Large intestine (tissue), 3 donors: ENCODE data around the gene CD4. TPM values are rescaled to one million over a fixed set of nuclear protein-coding genes. Genes with fewer than 3 reads are reported as not detected.
A peak's percentile ranks its signal among the peaks of the same experiment; 100 is the strongest.

Source experiments
- DNase-seq, 2 donors: peaks; one replicate each; pipeline versions ENCODE4 v3.0.0 to v3.0.0-alpha.2; 2013
- H3K27ac ChIP-seq: one replicate; pipeline ENCODE4 v1.5.1; 2013; ENCODE audit warnings: low read length
- H3K27me3 ChIP-seq: 2 replicates; pipeline ENCODE4 v1.6.1; 2013; ENCODE audit warnings: low read length; ENCODE audit not compliant: control insufficient read depth, insufficient read depth
- H3K36me3 ChIP-seq: 2 replicates; pipeline ENCODE4 v1.6.1; 2013; ENCODE audit warnings: low read length; ENCODE audit not compliant: control insufficient read depth, insufficient read depth
- H3K4me1 ChIP-seq: one replicate; pipeline ENCODE4 v1.6.1; 2013; ENCODE audit warnings: low read length; ENCODE audit not compliant: control insufficient read depth, insufficient read depth
- H3K4me3 ChIP-seq: one replicate; pipeline ENCODE4 v1.5.1; 2013; ENCODE audit warnings: low read length
- H3K9me3 ChIP-seq: one replicate; pipeline ENCODE4 v1.6.1; 2013; ENCODE audit warnings: mild to moderate bottlenecking, low read depth, low read length, moderate library complexity; ENCODE audit not compliant: control insufficient read depth
- whole genome bisulfite sequencing: methylation state at CpG from one replicate; pipeline ENCODE4 v1.1.5; 2013; ENCODE audit warnings: low lambda C conversion rate; ENCODE audit not compliant: insufficient coverage; 5-methylcytosine and 5-hydroxymethylcytosine counted together
- polyA plus RNA-seq: library from polyadenylated mRNA; unstranded; fragments of 120-200 nt; gene quantifications from one replicate; pipeline ENCODE4 v1.2.1, GENCODE V29; 2013

The CD4 gene
- polyA plus RNA-seq, 1 donor: 17.4 TPM

- H3K36me3 ChIP-seq: peaks cover 55% of the 10 kb centered on the region
- no peak for DNase-seq
- no peak overlapping the region for H3K4me3 ChIP-seq
- no peaks in the 10 kb centered on the region for H3K27me3 ChIP-seq
- H3K9me3 ChIP-seq: no peaks in the 10 kb centered on the region
- no peak overlapping the region for H3K27ac ChIP-seq
- peaks cover 21% of the 10 kb centered on the region for H3K4me1 ChIP-seq
- WGBS: 92% methylated on average over 1 of the region's 2 CpGs
These were observed 58.3 kb downstream of the CD4 start for GRCh38 chr12:6847676-6848075.

- Histone ChIP-seq H3K27me3 (no peaks in the 10 kb centered on the region), H3K9me3 (no peaks in the 10 kb centered on the region), H3K36me3 (peaks cover 49% of the 10 kb centered on the region), H3K27ac (no peak overlapping the region), H3K4me3 (no peak overlapping the region), H3K4me1 (peaks cover 32% of the 10 kb centered on the region)
- no peak for DNase-seq
- WGBS: no CpG with 5 or more reads among the region's 2 CpGs
These were observed 60.1 kb downstream of the CD4 start for GRCh38 chr12:6849427-6849826.

- peak overlapping the region; percentile 99 for H3K27ac ChIP-seq
- no peak for DNase-seq
- WGBS: no CpG with 5 or more reads among the region's 10 CpGs
These were observed 60.7 kb downstream of the CD4 start for GRCh38 chr12:6849976-6850560.

GRCh38 chr12:6850796-6851152, 61.4 kb downstream of the CD4 start:
- no CpG with 5 or more reads among the region's 16 CpGs for WGBS
- Histone ChIP-seq H3K27ac (peak overlapping the region; percentile 99), H3K27me3 (no peaks in the 10 kb centered on the region), H3K9me3 (no peaks in the 10 kb centered on the region), H3K36me3 (peaks cover 48% of the 10 kb centered on the region), H3K4me1 (peaks cover 32% of the 10 kb centered on the region), H3K4me3 (peak overlapping the region; percentile 89)
- peak; percentile 95 to 97 for DNase-seq

More at GRCh38 chr12:6849976-6850560, 60.7 kb downstream of the CD4 start:
- no peaks in the 10 kb centered on the region for H3K9me3 ChIP-seq
- H3K4me1 ChIP-seq: peaks cover 32% of the 10 kb centered on the region
- no peaks in the 10 kb centered on the region for H3K27me3 ChIP-seq
- peaks cover 49% of the 10 kb centered on the region for H3K36me3 ChIP-seq
- H3K4me3 ChIP-seq: peak overlapping the region; percentile 89

GRCh38 chr12:6851153-6851920, 62.0 kb downstream of the CD4 start, which contains the start of gene CDCA3:
Gene CDCA3 (minus strand): TSS chr12:6851286. CDS start chr12:6850952, 334 bp downstream.
- peak within 1 kb of the TSS; percentile 99 for H3K27ac ChIP-seq
- DNase-seq: peak; percentile 98 to 99
- H3K4me3 ChIP-seq: peak within 1 kb of the TSS; percentile 89
- H3K36me3 ChIP-seq: peaks cover 48% of the 10 kb centered on the region
- no peaks in the 10 kb centered on the region for H3K9me3 ChIP-seq
- peaks cover 32% of the 10 kb centered on the region for H3K4me1 ChIP-seq
- no CpG with 5 or more reads among the region's 37 CpGs for WGBS
- no peaks in the 10 kb centered on the region for H3K27me3 ChIP-seq

- no CpG with 5 or more reads among the region's 65 CpGs for WGBS
- Histone ChIP-seq H3K27me3 (no peaks in the 10 kb centered on the region), H3K9me3 (no peaks in the 10 kb centered on the region), H3K36me3 (peaks cover 48% of the 10 kb centered on the region), H3K4me3 (peak within 1 kb of the TSS; percentile 89), H3K4me1 (peaks cover 32% of the 10 kb centered on the region), H3K27ac (peak within 1 kb of the TSS; percentile 99)
- peak; percentile 100 for DNase-seq
These were observed 62.8 kb downstream of the CD4 start, which contains the start of gene USP5 for GRCh38 chr12:6851921-6852650. Gene USP5 (plus strand): TSS chr12:6852150. CDS start chr12:6852180, 30 bp downstream.

- H3K27ac ChIP-seq: peak overlapping the region; percentile 76
- WGBS: 0% methylated on average over 3 of the region's 18 CpGs
- no peaks in the 10 kb centered on the region for H3K9me3 ChIP-seq
- no peaks in the 10 kb centered on the region for H3K27me3 ChIP-seq
- H3K36me3 ChIP-seq: peaks cover 48% of the 10 kb centered on the region
- peaks cover 32% of the 10 kb centered on the region for H3K4me1 ChIP-seq
- peak overlapping the region; percentile 89 for H3K4me3 ChIP-seq
- peak; percentile 65 to 74 for DNase-seq
These were observed 63.5 kb downstream of the CD4 start for GRCh38 chr12:6852651-6853354.

- WGBS: no CpG with 5 or more reads among the region's 1 CpG
- H3K27ac ChIP-seq: peak overlapping the region; percentile 76
These were observed 64.3 kb downstream of the CD4 start for GRCh38 chr12:6853626-6854025.

GRCh38 chr12:6854036-6854435, 64.7 kb downstream of the CD4 start:
- peaks cover 52% of the 10 kb centered on the region for H3K36me3 ChIP-seq
- H3K27ac ChIP-seq: no peak overlapping the region
- H3K4me3 ChIP-seq: no peak overlapping the region
- no CpG with 5 or more reads among the region's 6 CpGs for WGBS
- H3K27me3 ChIP-seq: no peaks in the 10 kb centered on the region
- H3K9me3 ChIP-seq: no peaks in the 10 kb centered on the region
- no peak for DNase-seq
- H3K4me1 ChIP-seq: peaks cover 32% of the 10 kb centered on the region

More at GRCh38 chr12:6853626-6854025, 64.3 kb downstream of the CD4 start:
- Histone ChIP-seq H3K36me3 (peaks cover 51% of the 10 kb centered on the region), H3K9me3 (no peaks in the 10 kb centered on the region), H3K4me1 (peaks cover 32% of the 10 kb centered on the region), H3K4me3 (no peak overlapping the region), H3K27me3 (no peaks in the 10 kb centered on the region)
- no peak for DNase-seq

- Histone ChIP-seq H3K27me3 (no peaks in the 10 kb centered on the region), H3K27ac (no peak overlapping the region), H3K4me3 (no peak overlapping the region), H3K9me3 (no peaks in the 10 kb centered on the region), H3K36me3 (peaks cover 55% of the 10 kb centered on the region), H3K4me1 (peaks cover 19% of the 10 kb centered on the region)
- DNase-seq: no peak
- WGBS: 93% methylated on average over 3 of the region's 14 CpGs
These were observed 66.0 kb downstream of the CD4 start for GRCh38 chr12:6855322-6855721.
